GM12874 (cell line): ENCODE measurements around the gene ZMIZ1.

ENCODE experiments used
- TF ChIP-seq, protein P1 (sequence below): IDR thresholded peaks from 2 replicates; pipeline ENCODE4 v1.5.1; 2011; ENCODE audit warnings: low read depth, mild to moderate bottlenecking, control low read depth, low read length, moderate library complexity; ENCODE audit not compliant: insufficient read depth

Gene ZMIZ1

DNA sequence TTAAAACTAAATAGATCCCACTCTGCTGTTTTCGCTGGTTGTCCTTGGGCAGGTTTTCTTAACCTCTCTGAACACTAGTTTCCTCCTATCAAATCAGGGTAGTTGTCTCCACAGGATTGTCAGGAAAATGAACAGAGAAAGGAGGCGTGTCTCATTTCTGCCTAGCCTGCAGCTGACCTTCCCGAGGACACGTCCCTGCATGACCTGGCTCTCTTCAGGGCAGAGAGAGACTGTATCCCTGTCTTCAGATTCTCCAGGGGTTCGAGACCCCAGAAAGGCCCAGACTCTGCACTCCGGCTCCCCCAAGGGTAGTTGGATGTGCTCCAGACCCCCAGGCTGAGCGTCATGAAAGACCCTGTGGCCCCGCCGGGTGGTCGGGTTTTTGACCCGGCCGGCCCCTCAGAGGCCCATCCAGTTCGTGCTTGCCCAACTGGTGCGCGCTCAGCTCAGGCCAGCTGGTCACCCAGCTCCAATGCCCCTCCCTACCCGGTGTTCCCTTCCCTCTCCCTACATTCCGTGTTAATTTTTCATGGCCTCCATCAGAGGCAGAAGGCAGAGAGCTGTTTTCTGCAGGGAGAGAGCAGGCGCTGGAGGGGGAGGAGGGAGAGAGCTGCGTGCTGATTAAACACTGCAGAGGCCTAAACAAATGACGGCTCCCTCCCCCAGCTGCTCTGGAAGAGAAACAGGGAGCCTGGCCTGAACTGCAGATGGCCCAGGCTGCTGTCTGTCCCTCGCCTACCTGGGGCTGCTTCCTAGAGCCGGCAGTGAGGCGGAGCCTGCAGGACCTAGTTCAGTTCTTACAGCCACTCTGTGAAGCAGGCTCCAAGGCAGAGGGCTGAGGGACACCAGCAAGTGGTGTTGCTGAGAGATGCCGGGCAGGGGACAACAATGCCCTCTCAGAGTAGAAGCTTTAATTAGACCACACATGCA, 192.3 kb downstream of the ZMIZ1 start:
- TF ChIP-seq, protein P1, sequence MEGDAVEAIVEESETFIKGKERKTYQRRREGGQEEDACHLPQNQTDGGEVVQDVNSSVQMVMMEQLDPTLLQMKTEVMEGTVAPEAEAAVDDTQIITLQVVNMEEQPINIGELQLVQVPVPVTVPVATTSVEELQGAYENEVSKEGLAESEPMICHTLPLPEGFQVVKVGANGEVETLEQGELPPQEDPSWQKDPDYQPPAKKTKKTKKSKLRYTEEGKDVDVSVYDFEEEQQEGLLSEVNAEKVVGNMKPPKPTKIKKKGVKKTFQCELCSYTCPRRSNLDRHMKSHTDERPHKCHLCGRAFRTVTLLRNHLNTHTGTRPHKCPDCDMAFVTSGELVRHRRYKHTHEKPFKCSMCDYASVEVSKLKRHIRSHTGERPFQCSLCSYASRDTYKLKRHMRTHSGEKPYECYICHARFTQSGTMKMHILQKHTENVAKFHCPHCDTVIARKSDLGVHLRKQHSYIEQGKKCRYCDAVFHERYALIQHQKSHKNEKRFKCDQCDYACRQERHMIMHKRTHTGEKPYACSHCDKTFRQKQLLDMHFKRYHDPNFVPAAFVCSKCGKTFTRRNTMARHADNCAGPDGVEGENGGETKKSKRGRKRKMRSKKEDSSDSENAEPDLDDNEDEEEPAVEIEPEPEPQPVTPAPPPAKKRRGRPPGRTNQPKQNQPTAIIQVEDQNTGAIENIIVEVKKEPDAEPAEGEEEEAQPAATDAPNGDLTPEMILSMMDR: no peak

DNA sequence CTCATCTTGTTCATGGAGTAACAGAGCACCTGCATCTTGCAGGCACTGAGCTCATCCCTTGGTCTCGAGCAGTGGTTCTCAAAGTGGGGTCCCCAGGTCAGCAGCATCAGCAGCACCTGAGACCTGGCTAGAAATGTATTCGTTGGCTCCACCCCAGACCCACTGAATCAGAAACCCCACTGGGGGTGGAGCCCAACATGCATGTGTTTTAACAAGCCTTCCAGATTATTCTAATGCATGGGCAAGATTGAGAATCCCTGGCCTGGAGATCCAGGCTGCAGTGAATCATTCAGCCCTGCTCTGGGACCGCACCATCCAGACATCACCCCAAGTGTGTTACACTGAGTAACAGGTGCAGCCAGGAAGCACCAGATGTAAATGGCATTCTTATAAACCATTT, 193.4 kb downstream of the ZMIZ1 start:
- TF ChIP-seq, protein P1: no peak

DNA sequence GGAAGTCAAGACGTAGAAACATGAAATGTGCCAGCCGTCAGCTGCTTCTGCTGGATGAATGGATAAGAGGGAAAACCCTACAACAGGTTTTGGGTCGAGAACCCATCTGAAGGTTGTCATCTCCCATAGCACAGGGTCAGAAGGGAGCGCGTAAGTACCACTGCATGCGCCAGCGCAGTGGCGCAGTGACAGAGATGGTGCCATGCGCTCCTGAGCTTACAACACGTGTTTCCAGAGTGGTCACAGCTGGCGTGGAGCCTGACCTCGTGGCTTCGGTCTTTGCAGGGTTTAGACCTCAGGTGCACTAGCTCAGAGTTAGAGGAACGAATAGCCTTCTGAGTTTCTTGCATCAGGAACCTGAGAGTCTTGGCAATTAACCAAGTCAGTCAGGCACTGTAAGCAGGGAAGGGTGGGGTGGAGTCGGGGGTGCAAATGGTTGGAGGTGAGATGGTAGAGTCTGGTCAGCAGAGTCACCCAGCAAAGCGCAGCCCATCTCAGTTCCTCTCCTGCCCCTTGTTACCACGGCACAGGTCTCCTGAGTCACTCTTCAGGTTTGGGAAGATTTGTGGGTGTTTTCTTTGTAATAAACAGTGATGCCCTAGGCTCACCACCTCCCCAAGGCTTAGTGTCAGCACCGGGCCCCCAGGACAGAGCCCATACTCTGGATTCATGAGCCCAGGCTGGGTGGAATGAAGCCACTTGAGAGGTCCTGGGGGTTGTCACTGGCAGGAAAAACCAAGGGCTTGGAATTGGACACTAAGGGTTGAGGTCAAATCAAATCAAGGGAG, 194.4 kb downstream of the ZMIZ1 start:
- TF ChIP-seq, protein P1: no peak

DNA sequence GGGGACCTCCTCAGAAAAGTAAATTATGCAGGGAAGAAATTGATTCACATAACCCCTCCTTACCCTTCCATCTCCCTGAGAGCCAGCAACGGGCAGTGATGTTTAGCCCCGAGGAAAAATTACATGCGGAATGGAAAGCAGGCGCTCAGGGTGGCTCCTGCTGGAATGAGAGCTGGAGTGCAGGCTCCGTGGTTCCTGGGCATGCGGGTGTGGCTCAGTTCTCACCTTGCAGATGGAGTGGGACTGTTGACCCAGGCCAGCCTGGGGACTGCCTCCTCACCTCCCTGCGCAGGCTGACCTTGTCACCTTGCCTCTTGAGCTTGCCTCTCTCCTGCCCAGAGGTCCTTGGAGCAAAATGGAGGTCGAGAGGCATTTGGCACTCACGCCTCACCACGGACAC, 195.2 kb downstream of the ZMIZ1 start:
- TF ChIP-seq, protein P1: no peak

DNA sequence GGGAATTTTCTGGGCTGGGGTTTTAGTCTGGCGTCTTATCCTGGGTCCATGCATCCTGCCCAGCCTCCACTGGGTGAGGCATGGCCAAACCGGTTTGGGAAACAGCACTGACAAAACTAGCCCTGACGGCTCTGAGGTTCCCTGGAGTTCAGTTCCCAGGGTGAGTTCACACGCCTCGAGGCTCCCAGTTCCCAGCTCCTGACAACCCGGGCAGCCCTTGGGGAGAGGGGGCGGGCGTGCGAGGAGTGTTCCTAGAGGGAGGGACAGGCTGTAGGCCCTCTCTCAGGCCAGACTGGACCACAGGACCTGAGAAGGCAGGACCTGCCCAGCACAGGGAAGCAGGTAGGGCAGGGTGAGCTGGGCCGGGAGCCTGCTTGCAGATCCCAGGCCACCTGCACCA, 196.2 kb downstream of the ZMIZ1 start:
- TF ChIP-seq, protein P1: no peak

DNA sequence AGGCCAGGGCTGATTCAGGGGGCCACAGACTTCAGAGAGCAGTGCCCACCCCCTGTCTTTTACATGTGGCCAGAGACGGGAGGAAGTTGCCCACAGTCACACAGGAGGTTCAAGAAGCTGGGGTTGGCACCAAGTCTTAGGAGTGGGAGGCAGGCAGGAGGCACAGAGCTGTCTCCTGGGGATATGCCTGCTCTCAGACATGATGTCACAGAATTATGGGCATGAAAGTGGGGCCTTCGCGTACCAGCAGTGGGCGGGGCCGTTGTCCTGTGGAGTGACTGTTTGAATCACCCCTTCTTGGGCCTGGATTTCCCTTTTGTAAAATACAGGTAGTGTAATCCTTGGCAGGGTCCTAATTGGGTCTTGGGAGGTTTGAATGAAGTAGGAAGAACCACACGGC, 197.3 kb downstream of the ZMIZ1 start:
- TF ChIP-seq, protein P1: no peak

DNA sequence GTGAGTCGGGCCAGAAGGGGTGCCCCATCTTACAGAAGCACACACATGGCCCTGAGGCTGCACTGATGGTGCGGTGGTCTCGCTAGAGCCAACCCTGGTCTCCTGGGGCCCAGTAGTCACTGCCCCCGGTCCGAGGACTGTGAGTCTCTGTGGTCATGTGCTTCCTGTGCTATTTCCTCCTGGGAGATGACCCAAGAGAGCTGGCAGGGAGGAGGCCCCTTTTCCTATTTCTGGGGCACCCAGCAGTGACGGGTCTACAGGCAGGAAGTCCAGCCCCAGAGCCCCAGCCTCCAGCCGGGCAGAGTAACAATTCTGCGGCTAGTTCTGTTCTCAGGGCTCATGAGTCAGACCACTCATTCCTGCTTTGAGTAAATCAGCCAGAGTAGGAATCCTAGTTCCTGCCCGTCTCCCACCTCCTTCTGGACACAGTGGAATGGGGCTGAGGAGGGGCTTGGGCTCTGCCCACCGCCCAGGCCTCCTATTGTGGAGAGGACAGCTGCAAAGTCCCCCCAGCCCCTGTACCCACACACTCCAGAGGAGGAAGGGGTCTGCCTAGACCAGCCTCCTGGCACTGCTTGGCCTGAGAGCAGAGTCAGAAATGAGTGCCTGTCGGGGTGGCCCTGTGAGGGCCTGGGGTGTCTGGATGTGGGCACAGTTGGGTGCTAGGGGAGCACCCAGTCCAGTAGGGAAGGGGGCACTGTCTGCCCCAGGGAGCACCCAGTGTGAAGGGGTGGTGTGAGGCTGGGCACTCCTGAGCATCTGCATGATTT, 198.0 kb downstream of the ZMIZ1 start:
- TF ChIP-seq, protein P1: no peak
